NT2/D1 (cell line): ENCODE measurements around the gene EFNA2.

Source experiments
- DNase-seq: peaks from one replicate; pipeline ENCODE4 v3.0.0-alpha.2; 2011; ENCODE audit warnings: low read depth, low spot score
- H3K27me3 ChIP-seq: 2 replicates; pipeline ENCODE4 v1.6.0; 2011; ENCODE audit warnings: mild to moderate bottlenecking; ENCODE audit not compliant: insufficient read length, insufficient read depth
- H3K36me3 ChIP-seq: 2 replicates; pipeline ENCODE4 v1.6.1; 2011; ENCODE audit warnings: mild to moderate bottlenecking, low read length, mixed read lengths; ENCODE audit not compliant: insufficient read depth, insufficient read length
- H3K4me1 ChIP-seq: 2 replicates; pipeline ENCODE4 v1.5.1; 2011; ENCODE audit not compliant: insufficient read depth, insufficient read length
- H3K4me3 ChIP-seq: 2 replicates; pipeline ENCODE4 v1.5.1; 2011; ENCODE audit warnings: low read depth; ENCODE audit not compliant: insufficient read length
- H3K9ac ChIP-seq: 2 replicates; pipeline ENCODE4 v1.6.0; 2011; ENCODE audit warnings: low read depth; ENCODE audit not compliant: insufficient read length
- H3K9me3 ChIP-seq: 2 replicates; pipeline ENCODE4 v1.5.1; 2011; ENCODE audit warnings: mild to moderate bottlenecking, low read length; ENCODE audit not compliant: insufficient read depth
- SUZ12 ChIP-seq: IDR thresholded peaks from 2 replicates; pipeline ENCODE4 v1.6.1; 2011; ENCODE audit not compliant: insufficient read length, insufficient read depth; ENCODE audit errors: extremely low read depth
- YY1 ChIP-seq: IDR thresholded peaks from 2 replicates; pipeline ENCODE4 v1.6.1; 2011; ENCODE audit not compliant: insufficient read length, insufficient read depth
- ZNF274 ChIP-seq: IDR thresholded peaks from 2 replicates; pipeline ENCODE4 v1.6.1; 2011; ENCODE audit warnings: mild to moderate bottlenecking, low read depth, low read length

The EFNA2 gene

DNA sequence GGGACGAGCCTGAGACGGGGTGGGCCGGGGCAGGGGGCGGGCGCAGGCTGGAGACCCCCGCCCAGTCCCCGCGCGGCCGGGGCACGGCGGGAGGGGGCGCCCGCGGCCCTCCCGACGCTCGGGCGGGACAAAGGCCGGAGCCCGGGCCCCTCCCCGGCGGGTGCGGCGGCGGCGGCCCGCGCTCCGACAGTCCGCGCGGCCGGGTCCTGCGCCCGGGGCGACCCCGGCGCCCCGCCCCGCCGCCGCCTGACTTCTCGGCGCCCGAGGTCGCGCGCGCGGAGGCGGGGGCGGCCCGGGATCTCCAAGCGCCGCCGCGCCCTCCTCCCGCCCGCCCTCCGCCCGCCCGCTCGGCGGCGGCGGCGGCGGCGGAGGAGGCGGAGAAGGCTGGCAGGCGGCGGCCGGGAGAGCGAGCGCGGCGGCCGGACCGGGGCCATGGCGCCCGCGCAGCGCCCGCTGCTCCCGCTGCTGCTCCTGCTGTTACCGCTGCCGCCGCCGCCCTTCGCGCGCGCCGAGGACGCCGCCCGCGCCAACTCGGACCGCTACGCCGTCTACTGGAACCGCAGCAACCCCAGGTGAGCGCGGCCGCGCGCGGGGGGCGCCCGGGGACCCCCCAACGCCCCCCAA lies at the start of gene EFNA2:
Gene EFNA2 (plus strand): TSS at position 137 of the 624 bp plus-strand sequence. CDS start 296 bp downstream, at position 433.
- H3K9ac ChIP-seq, result peak within 1 kb of the TSS; percentile 89
- DNase-seq, result no peak

DNA sequence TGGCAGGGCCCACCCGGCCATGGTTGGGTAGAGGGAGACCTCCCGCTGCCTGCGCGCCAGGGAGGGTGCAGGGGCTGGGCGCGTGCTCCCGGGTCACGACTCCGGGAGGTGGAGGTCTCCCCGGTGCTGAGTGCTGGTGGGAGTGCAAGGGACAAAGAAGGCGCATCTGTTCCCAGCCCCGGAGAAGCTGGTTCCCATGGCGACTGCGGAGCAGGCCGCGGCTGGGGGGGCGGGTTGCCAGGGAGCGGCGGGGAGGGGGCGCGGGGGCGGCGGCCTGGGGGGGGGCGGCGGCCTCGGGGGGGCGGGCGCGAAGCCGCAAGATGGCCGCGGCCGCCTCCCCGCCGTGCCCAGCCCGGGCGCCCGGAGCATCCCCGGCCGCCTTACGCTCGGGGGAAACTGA lies 49.1 kb upstream of the EFNA2 start:
- peak overlapping the region; percentile 72 for H3K4me3 ChIP-seq
- peak overlapping the region; percentile 90 for H3K9ac ChIP-seq
- H3K4me1 ChIP-seq, result peaks cover 43% of the 10 kb centered on the region
- peaks cover 44% of the 10 kb centered on the region for H3K36me3 ChIP-seq
- no peak for TF ChIP-seq YY1
- TF ChIP-seq SUZ12, result no peak
- no peak for TF ChIP-seq ZNF274
- DNase-seq, result no peak
- peaks cover 14% of the 10 kb centered on the region for H3K27me3 ChIP-seq
- no peaks in the 10 kb centered on the region for H3K9me3 ChIP-seq

More for the DNA sequence above, at the start of gene EFNA2:
- Histone ChIP-seq H3K9me3 (no peaks in the 10 kb centered on the region), H3K4me1 (peaks cover 32% of the 10 kb centered on the region), H3K36me3 (peaks cover 2% of the 10 kb centered on the region), H3K4me3 (peak within 1 kb of the TSS; percentile 78), H3K27me3 (peaks cover 10% of the 10 kb centered on the region)
- no peak for TF ChIP-seq ZNF274
- TF ChIP-seq SUZ12, result no peak
- TF ChIP-seq YY1, result no peak

DNA sequence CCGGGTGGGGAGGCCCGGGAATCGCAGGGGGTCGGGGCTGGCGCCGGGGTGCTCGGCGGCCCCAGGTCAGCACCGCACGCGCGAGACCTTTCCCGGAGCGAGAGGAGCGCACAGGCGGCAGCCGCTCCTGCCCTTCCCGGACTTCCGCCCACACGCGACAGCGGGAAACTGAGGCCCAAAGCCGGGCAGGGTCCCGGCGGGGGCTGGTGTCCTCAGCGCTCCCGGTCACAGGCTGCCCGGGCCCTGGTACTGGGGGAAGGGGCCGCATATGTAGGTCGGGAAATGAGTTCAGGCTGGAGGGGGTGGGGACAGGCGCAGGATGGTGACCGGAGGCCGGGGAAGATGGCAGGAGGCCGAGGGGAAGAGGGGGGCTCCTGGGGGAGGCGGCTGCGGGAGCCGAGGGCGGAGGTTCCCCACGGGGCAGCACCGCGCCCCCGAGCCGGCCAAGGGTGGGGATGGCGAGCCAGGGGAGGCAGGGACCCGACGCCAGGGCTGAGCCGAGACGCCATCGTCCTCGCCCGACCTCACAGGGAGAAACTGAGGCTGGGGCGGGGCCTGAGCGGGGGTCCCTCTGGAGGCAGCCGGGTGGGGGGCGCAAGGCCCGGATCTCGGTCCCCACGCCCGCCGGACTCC lies 48.5 kb upstream of the EFNA2 start:
- peaks cover 40% of the 10 kb centered on the region for H3K4me1 ChIP-seq
- TF ChIP-seq ZNF274 (no peak), YY1 (no peak), SUZ12 (no peak)
- H3K4me3 ChIP-seq, result peak overlapping the region; percentile 72
- peaks cover 39% of the 10 kb centered on the region for H3K36me3 ChIP-seq
- peak overlapping the region; percentile 90 for H3K9ac ChIP-seq
- DNase-seq, result no peak
- no peaks in the 10 kb centered on the region for H3K9me3 ChIP-seq
- H3K27me3 ChIP-seq, result peaks cover 14% of the 10 kb centered on the region

DNA sequence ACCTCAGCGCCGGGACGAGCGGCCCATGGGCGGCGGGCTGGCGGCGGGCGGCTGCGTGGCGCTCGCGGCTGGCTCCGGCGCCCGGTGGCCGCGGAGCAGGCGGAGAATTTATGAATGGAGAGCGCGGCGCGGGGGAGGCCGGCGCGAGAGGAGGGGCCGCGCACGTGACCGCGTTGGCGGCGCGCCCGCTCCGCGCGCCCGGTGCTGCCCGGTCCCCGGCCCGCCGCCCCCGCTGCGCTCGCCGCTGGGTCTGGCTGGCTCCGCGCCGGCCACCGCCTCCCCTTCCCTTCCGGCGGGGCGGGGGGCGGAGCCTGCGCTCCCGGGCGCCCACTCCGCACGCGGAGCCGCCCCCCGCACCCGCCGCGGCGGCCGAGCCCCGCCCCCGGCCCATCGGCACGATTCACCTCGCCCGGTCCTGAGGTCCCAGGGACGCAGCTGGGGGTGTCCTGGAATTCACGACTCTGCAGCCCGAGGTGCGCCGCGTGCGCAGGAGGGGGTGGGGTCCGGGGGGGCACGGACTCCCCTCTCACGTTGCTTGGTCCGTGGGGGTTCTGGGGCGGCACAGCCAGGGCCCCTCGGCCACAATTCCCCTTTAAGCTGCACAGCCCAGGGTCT lies 47.8 kb upstream of the EFNA2 start, which contains the start of gene CBARP:
Gene CBARP (minus strand): TSS at position 252 of the 615 bp plus-strand sequence. CDS start 1,905 bp downstream, outside the sequence.
- Histone ChIP-seq H3K4me3 (peak within 1 kb of the TSS; percentile 72), H3K4me1 (peaks cover 36% of the 10 kb centered on the region), H3K27me3 (peaks cover 14% of the 10 kb centered on the region), H3K9ac (peak within 1 kb of the TSS; percentile 90), H3K9me3 (no peaks in the 10 kb centered on the region), H3K36me3 (peaks cover 38% of the 10 kb centered on the region)
- DNase-seq, result no peak
- TF ChIP-seq SUZ12 (no peak), ZNF274 (no peak), YY1 (no peak)

DNA sequence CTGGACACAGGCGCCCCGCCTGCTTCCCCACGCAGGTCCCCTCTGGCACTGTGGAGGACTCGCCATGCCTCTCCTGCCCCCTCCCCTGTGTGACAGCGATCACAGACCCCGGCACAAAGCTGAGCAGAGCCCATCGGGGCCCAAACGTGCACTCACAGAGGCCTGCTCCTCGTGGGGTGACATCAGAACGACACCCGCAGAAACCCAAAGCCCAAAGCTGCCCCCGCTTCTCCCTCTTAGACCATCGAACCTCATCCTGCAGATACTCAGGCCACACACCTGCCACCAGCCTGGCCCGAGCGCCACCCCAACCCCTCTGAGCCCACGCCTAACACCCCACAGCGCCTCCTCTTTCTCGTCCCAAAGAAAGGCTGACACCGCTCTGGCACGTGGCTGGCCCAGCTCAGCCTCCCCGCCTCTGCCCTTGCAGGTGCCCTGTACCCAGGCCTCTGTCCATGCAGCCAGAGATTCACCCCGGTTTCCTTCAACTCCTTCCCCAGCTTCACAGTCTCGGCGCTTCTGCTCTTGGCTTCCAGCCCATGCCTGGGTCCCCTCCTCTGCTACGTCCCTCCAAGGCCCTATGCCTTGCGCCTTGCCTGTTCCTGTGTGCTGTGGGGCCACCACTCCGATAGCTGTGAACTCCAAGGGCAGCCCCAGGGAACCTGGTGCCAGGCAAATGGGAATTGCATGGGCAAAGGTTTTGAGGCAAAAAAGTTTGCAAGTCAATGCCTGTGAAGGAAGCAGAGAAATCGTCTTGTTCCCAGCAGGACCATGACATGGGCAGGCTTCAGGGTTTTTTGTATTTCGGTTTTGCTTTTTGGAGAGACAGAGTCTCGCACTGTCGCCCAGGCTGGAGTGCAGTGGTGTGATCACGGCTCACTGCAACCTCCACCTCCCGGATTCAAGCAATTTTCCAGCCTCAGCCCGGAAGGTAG lies 47.0 kb upstream of the EFNA2 start:
- peaks cover 37% of the 10 kb centered on the region for H3K36me3 ChIP-seq
- DNase-seq, result no peak
- H3K4me3 ChIP-seq, result peak overlapping the region; percentile 36
- TF ChIP-seq ZNF274 (no peak), SUZ12 (no peak), YY1 (no peak)
- H3K4me1 ChIP-seq, result peaks cover 36% of the 10 kb centered on the region
- peak overlapping the region; percentile 90 for H3K9ac ChIP-seq
- H3K27me3 ChIP-seq, result peaks cover 14% of the 10 kb centered on the region
- H3K9me3 ChIP-seq, result no peaks in the 10 kb centered on the region

DNA sequence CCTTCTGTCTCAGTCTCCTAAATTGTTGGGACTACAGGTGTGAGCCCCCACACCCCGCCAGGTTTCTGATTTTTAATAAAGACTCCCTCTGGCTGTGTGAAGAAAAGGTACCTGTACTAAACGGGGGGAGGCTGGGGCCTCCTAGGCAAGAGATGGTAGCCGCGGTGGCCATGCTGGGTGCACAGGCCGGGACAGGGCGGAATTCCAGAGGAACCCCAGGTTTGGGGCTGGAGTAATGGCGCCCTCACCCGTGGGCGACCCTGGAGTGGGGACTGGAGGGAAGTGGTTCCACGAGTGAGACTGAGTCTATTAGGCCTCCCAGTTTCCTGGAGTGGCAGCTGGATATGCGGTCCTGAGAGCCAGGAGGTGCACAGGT lies 46.3 kb upstream of the EFNA2 start:
- Histone ChIP-seq H3K9me3 (no peaks in the 10 kb centered on the region), H3K4me3 (no peak overlapping the region), H3K4me1 (peaks cover 40% of the 10 kb centered on the region), H3K36me3 (peaks cover 37% of the 10 kb centered on the region), H3K9ac (peak overlapping the region; percentile 80), H3K27me3 (peaks cover 14% of the 10 kb centered on the region)
- TF ChIP-seq SUZ12 (no peak), ZNF274 (no peak), YY1 (no peak)
- DNase-seq, result no peak
